HG03103 (cell line): ENCODE measurements around the gene BCL11A.
A peak's percentile ranks its signal among the peaks of the same experiment; 100 is the strongest.

Experiments used
- ATAC-seq: cut with Tn5 transposase; IDR thresholded peaks from one replicate; pipeline ENCODE4 v1.9.1; 2021; ENCODE audit warnings: low read depth; ENCODE audit not compliant: unreplicated experiment

BCL11A gene

DNA sequence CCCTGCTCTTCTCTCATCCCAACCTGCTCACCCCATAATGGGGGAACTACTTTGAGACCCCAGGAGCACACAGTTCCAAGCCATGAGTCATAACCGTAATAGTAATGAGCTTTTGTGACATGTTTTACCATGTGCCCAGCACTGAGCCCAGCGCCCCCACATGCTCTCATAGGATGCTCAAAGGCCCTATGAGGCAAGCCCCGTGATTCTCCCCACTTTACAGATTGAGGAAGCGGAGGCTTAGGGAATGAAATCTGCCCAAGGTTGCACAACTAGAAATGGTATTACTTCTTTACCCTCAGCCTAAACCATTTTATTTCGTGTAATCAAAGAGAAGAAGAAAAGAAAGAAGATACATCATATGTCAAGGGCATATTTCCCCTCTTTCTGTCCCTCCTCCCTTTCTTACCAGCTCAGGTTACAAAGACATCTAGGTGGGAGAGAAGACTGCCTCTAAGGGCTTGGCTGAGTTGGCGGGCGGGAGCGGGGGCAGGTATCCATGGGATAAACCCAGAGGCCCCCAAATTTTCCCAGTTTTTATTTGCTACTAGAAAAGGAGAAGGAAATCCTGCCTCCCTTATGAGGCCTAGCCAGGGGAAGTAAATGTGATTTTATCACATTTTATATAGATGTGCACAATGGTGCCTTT lies 24.2 kb downstream of the BCL11A start:
- no peak for ATAC-seq

DNA sequence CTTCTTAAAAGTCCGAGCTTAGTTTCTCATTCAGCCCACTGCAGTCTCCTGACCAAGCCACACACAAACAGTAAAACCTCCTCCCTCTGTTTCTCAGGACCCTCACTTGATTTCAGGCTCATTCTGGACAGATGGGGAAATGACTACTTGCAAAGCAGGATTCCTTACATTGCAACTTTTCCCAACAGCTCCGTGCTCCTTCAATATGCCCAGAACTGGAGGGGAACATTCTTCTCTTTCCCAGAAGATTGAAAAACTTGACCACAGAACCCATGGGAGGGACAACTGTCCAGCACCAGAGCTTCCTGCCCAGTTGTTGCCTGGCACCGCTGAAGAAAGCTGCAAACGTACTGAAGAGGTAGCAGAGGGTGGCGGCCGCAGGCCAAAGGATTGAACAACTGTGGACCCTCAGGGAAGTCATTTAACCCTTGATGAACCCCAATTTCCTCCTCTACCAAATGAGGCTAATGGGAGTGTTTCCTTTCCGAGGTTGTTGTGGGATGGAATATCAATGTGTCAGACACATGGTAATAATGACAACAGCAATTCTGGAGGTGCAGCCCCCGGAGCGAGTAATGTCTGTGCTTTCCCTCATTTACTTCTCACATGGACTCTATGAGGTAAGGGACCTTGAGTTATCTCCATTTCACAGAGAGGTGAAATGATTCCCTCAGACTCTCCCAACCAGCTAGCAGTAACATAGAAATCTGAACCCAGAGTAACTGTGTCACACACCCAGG lies 25.0 kb downstream of the BCL11A start:
- no peak for ATAC-seq

DNA sequence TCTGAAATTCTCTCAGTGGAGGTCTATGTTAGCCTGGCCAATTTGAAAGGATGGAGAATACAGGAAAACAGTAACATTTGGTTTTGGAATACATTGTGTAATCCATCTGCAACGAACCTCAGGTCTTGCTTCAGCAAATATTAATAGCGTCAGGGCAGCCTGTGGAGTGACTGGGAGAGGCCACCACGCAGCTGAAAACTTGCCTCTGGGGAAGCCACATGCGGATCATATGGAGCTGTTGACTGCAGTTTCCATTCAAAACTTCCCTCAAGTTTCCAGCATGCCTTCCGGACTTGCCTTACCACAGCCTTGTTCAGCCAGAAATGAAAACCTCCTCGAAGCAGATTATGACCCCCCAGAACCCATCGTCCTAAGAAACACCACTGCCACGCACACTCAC lies 25.7 kb downstream of the BCL11A start:
- no peak for ATAC-seq

DNA sequence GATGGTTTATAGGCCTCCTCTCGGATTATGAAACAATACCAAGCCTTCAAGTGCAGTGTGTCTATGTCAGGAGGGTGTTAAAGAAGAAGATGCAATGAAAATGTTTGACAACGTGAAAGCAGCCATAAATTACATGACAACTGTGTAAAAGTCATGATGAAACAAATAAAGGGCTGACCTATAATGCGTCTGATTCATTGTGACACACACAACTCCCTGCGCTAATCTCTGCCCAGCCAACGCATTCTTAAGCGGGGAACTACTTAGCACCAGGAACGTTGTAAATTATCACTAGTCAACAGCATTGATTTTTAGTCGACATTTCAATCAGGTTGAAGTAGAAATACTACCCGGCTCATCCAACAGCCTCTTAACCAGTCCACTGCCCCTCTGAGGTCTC lies 26.8 kb downstream of the BCL11A start:
- no peak for ATAC-seq

DNA sequence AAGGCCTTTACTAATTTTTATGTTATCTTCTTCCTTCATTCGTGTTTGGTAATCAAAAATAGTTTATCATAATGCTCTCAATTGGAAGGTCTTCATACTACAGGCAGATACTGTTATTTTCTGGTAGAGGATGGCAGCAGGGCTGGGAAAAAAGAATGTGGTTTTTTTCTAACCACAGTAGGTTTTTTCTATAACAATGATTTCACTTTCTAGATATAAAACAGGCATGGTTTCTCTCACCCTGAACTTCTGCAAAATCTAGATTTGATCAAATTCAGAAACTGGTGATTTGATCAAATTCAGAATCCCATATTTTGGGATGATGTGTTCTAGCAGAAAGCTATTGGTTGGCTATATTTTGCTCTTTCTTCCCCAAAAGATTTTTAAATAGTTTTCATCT lies 27.6 kb downstream of the BCL11A start:
- no peak for ATAC-seq

DNA sequence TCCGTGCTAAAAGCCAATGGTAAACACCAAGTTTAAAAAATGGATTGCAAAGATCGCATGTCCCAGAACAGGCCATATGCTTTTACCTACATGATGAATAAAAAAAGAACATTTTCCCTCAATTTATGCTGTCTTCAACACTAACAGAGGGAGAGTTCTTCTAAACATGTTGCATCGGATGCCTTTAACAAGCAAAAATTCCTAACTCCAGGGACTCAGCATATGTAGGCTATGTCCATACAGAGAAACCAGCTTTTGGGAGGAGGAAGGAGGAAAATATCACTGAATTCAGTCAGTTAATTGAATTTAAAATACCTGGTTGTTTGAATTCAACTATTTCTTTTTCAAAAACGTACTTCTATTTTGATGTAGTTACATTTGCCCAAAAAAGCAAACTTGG lies 28.6 kb downstream of the BCL11A start:
- ATAC-seq, result no peak

DNA sequence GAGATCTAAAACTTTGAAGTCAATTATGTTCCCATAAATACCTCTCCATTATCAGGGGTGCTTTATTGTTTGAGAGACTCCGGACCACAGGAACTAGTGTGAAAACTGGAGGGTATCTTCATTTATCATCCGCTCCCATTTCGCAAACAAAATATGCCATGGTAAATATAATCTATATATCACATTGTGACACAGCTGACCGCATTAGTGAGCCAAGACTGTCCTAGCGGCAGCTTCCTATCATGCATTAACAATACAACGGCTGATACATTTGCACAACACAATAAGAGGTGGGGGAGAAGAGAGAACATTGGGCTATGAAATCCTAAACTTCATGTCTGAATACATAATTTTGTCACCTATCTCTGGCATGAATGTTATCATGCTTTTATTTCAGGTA lies 29.5 kb downstream of the BCL11A start:
- ATAC-seq, result no peak

DNA sequence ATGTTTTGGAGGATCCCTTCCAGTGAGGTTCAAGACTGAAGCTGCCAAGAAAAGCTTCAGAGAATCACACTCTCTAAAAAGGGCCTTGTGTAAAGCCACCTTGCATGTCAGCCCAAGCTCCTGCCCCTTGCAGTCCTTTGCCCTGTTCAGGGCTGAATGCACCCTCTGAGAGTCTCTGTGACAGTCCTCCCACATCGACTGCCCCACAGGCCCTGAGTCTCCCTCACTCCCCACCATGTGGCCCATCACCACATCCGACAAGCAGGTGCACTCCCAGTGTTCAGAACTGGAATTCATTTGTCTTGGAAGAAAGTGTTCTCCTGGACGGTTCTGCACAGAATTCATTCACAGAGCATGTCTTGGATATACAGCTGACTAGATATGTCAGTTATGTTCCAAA lies 31.0 kb downstream of the BCL11A start:
- ATAC-seq, result no peak

DNA sequence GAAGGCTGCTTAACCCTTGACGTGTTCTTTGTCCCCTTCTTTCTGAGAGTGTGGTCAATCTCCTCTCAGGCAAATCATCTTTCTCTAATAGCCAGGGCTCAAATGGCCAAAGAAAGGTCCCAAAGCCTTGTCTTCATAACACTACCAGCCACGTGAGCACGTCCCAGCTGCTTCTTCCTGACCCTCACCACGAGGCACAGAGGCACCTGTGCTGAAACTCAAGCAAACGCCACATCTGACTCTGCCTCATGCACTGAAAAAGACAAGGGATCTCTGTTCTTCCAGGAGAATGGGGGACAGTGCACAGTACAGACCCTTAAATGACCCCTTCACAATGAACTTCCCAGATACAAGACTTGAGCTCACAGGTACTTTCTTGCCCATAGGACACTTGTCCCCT lies 31.8 kb downstream of the BCL11A start:
- ATAC-seq, result no peak

DNA sequence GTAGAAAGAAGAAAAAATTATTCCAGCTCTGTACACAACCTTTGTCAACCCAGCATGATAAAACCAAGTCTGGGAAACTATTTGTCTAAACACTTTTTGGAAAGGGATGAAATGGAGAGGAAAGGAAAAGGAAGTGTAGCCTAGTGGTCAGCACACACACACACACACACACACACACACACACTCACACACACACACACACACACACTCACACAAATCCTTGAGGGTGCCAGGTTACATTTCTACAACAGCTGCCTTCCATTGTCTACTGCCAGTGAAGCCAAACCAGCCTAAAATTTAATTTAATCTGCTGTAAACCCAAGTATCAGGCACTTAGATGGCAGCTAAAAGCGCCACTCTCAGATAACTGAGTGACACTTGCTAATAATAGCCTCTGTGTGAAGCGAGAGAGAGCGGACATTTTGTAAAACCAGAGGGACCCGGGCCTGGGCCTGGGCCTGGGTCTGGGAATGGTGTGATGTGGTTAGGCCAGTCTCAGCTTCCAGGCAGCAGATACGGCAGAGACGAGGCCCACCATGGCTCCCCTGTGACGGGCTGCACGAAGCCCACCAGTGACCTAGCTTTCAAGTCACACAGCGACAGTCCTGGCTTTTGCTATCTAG lies 32.4 kb downstream of the BCL11A start:
- no peak for ATAC-seq

DNA sequence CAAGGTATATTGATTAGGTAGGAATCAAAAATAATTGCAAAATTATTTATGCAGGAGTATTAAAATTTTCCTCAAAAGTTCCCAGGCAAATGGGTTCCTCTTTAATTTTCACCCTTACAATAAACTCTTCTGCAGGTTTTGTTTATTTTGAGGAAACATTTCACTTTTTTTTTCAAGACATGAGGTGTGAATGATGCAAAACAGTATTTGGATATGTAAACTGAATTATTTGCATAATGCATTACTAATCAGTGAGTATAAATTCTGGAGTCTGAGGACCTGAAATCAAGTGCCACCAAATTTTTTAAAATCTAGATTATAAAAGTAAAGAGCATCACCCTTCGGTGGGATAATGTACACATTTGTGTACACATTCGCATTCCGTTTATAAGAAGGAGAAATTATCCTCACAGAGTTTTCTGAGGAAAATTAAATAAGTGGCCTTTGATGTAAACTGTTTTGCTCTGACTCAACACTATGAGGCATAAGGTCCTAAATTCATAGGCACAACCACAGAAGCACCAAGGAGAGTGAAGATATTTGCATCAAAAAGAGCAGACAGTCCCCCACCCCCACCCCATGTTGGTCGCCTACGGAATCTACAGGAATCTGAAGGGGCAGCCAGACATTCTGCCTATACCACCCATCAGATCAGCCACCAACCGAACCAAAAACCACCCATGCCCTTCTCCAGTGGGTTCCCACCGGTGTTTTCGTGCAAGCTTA lies 33.1 kb downstream of the BCL11A start:
- no peak for ATAC-seq

DNA sequence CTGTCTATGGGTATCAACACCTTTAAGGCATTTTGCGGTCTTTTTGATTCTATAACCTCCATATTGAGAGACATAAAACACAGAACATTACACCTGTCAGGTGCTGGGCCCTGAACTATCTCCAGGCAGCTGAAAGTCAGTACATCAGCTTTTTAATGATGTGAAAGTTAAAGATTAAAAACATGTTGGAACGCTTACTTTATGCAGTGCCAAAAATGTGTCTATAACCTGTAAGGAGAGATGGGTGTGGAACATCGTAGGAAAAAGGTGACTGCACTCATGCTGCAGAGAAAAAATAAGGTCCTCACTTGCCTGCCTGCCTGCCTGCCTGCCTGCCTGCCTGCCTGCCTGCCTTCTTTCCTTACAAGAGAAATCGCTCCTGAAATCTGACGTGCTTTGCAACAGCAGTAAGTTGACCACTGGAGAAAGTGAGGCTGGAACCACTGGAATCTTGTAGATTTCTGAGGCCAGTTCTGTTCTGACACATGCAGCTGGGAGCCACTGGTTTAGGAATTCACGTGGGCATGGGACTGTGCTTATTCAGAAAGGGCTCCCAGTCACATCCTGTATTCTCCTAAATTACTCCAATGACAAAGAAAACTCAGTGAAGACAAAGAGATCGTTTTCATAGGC lies 34.1 kb downstream of the BCL11A start:
- ATAC-seq, result no peak

DNA sequence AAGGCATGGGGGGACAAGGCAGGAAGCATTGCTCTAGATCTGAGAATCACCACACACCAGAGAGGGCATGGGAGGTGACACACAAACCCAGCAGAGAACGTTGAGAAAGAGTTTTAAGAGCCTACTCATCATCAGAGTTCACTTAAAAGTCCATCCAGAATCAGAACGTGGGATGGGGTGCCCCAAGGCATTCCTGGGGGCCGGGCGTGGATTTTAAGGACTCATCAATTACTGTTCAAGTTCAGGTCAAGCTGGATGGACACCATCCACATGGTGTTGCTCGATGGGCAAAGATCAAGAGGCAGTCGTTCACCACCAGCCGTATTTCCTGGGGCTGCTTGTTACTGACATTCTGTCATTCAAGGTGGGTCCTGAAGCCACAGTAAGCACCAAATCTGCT lies 34.9 kb downstream of the BCL11A start:
- ATAC-seq, result no peak

DNA sequence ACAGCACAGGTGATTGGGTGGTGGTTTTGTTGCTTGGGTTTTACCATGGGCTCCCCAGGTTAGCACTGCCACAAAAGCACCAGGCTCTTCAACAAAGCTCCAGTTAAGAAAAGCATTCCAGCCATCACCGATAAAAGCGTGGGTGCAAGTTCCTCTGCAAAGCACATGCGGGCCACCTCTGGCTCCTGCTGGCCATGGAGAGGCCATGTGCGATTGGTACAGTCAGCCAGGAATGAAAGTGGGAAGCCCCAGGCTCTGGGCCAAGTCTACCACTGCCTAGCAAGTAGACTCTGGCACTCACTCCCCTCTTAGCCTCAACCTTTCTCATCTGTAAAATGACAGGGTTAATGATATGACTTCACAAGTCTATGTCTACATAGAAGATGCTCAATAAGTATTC lies 36.0 kb downstream of the BCL11A start:
- no peak for ATAC-seq

DNA sequence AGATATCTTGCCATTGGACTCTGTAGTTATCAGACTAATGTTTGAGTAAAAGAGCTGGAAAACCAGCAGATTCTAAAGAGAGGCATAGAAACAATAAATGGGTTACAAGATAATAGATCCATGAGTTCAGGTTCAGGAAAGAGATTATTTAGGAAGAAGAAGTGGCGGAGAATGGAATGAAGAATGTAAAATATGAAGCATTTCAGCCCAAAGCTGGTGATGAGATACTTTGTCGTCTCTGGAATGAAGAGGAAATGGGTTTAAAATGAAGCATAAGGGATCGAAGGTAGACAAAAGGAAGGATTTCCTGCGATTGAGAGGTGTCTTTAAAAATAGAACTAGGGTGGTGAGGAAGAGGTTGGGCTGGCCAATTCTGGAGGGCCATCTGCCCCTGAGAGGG lies 36.6 kb downstream of the BCL11A start:
- ATAC-seq, result no peak

DNA sequence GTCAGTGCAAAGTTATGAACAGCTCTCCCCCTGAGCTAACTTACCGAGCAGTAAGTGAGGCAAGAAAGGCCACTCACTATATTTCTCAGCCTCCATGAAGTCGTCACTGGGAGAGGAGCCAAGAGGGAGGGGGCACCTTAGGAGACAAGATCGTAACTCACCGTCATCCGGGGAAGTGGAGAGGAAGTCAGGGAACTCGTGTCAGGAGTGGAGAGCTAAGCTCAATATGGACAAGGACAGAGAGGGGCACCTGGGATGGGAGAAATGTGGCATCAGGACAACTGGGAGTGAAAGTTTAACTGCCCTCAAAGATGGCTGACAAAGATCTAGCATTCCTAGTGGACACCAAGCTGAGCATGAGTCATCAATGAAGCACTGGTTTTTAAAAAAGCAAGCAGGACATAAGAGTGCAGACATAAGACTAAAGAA lies 37.1 kb downstream of the BCL11A start:
- ATAC-seq, result no peak

DNA sequence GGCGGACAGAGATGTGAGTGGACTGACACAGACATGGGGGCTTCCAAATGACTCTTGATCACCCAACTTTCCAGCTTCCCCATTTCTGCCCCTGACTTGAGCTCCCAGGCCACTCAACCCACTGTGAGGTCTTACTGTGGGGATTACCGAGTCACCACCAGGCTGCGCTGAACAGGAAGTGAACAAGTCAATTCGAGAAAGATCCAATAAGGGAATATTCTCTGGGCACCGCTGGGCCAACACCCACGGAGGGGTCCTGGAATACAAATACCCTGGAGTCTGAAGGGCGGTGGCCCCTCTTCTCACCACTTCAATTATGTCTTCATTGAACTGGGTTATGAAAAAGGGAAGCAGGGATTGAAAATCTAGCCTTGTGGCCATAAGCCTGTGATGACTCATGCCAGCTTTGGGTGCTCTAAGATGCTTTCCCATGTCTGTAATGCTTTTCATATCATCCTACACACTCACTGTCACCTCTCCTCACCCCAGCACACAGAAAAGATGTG lies 37.7 kb downstream of the BCL11A start:
- peak; percentile 77 for ATAC-seq

DNA sequence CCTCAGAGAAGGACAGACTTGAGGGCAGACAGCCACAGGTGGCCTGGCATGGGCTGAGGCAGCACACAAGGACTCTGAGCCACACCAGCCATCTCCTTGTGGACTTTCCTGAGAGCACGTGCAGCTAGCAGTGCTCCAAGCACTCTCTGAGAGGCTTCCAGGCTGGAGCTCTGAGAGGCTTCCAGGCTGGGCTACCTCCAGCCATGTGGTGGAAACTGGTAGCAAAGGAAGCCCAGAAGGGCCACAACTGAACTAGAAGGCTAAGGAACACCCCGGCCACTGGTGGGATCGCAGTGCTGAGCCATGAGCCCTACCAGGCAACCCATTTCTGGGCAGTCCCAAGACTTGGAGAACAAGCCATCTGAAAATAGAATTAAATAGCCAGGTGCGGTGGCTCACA lies 39.5 kb downstream of the BCL11A start:
- ATAC-seq, result no peak

DNA sequence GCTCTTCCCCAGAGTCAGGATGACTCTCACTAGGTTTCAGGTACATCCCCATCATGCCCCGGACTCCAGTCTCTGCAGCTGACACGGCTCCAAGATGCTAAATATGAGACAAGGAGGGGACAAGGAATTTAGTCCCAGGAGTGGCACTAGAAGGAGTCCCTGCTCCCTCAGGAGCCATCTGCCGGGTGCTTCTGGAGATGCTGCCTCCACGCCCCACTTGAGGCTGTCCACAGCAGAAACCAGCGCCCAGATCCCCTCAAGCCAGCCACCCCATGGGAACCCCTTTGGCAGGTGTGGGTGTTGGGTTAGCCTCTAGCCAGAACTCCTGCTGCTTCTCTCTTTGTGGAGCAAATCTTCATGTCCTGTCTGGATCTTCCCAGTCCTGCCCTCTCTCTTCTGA lies 40.3 kb downstream of the BCL11A start:
- ATAC-seq, result no peak

DNA sequence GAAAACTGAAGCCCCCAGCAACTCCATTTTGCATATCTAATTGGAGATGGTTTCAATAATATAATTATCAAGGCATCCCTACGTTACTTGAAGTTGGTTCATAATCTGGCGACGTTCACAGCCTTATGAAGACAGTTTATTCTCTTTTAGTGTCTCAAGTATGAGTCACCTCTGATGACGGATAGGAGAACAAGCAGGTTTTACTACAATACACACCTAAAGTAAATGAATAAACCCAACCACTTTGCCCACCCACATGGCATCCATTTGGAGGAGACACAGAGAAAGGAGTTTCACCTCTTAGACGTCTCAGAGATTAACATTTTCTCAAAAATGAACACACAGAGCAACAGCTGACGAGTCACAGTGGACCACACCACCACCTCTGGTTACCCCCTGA lies 40.8 kb downstream of the BCL11A start:
- no peak for ATAC-seq
